ENCODE results near the gene PRM1. TPM values are rescaled to one million over a fixed set of nuclear protein-coding genes. Genes with fewer than 3 reads are reported as not detected.
A peak's percentile ranks its signal among the peaks of the same experiment; 100 is the strongest.

The PRM1 gene
- total RNA-seq, 1 experiment from 2014 or later: not detected

GRCh38 chr16:11326737-11327276, 45.7 kb upstream of the PRM1 start:
- TF ChIP-seq EZH2 (IDR thresholded peaks at IDR 0.05; ENCODE audit: borderline replicate concordance, low read depth, low read length, poor library complexity, severe bottlenecking) (no peak), CTCF (conservative IDR thresholded peaks at IDR 0.05; ENCODE audit: low read depth, low read length) (no peak)
- Histone ChIP-seq H3K4me1 (ENCODE audit: insufficient read depth, low read length, poor library complexity, severe bottlenecking) (peaks cover 26% of the 10 kb centered on the region), H3K36me3 (ENCODE audit: insufficient read depth, low read length, poor library complexity, severe bottlenecking) (no peaks in the 10 kb centered on the region), H3K9me3 (ENCODE audit: low read depth, low read length, poor library complexity, severe bottlenecking) (no peaks in the 10 kb centered on the region), H3K27me3 (replicated peaks; ENCODE audit: insufficient read depth, low read depth, low read length, poor library complexity) (no peaks in the 10 kb centered on the region), H3K4me3 (ENCODE audit: low read depth, low read length, poor library complexity, severe bottlenecking) (no peak overlapping the region), H3K27ac (ENCODE audit: low read depth, low read length, poor library complexity, severe bottlenecking) (no peak overlapping the region)
- DNase-seq (ENCODE audit: low spot score): no peak
- intact Hi-C loops (cut with micrococcal nuclease; ENCODE audit: unreplicated experiment): no loop called here
- ChIA-PET POLR2A (ENCODE audit: low non-redundant PET) (no interaction called here), CTCF (no interaction called here)
- BruUV-seq (replicated peaks): no TSS peak

- no peaks in the 10 kb centered on the region for H3K36me3 ChIP-seq (ENCODE audit: insufficient read depth, low read length, poor library complexity, severe bottlenecking)
- intact Hi-C loops (cut with micrococcal nuclease; ENCODE audit: unreplicated experiment): no loop called here
- DNase-seq (ENCODE audit: low spot score): peak; percentile 47
- BruUV-seq (replicated peaks): no TSS peak
- no peaks in the 10 kb centered on the region for H3K27me3 ChIP-seq (replicated peaks; ENCODE audit: insufficient read depth, low read depth, low read length, poor library complexity)
- H3K27ac ChIP-seq (ENCODE audit: low read depth, low read length, poor library complexity, severe bottlenecking): peak overlapping the region; percentile 40
- peaks cover 26% of the 10 kb centered on the region for H3K4me1 ChIP-seq (ENCODE audit: insufficient read depth, low read length, poor library complexity, severe bottlenecking)
- ChIA-PET CTCF (no interaction called here), POLR2A (ENCODE audit: low non-redundant PET) (no interaction called here)
- H3K9me3 ChIP-seq (ENCODE audit: low read depth, low read length, poor library complexity, severe bottlenecking): no peaks in the 10 kb centered on the region
- H3K4me3 ChIP-seq (ENCODE audit: low read depth, low read length, poor library complexity, severe bottlenecking): no peak overlapping the region
- TF ChIP-seq EZH2 (IDR thresholded peaks at IDR 0.05; ENCODE audit: borderline replicate concordance, low read depth, low read length, poor library complexity, severe bottlenecking) (no peak), CTCF (conservative IDR thresholded peaks at IDR 0.05; ENCODE audit: low read depth, low read length) (no peak)
Observed at GRCh38 chr16:11326084-11326736, 45.1 kb upstream of the PRM1 start.

DNA sequence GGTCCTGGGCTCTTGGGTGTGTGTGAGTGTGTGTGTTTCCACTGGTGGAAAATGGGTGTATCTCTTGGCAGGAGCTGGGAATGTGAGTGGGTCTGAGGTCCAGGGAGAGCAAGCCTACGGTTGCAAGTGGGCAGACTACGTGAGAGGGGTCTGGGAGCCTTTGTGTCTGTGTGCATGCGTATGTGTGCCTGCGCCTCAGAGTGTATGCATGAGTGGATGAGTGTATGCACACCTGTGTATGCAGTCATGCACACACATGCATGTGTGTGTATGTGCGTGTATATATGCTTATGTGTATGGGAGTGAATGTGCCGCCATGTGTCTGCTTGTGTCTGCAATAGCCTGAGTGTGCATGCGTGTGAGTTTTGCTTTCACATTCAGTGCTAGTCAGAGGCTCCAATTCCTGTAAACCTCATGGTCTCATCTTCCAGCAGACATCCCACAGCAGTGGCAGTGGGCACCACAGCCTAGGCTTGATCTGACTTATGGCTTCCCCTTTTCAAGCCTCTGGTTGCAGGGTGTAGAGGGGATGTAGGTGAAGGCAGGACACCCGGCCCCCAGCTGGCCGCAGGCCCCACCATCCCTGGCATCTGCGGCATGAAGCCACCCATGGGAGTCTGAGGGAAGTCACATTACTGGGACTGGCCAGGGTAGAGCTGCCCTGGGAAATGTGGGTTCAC, 44.4 kb upstream of the PRM1 start:
- DNase-seq (ENCODE audit: low spot score): no peak
- ChIA-PET CTCF (no interaction called here), POLR2A (ENCODE audit: low non-redundant PET) (no interaction called here)
- Histone ChIP-seq H3K4me3 (ENCODE audit: low read depth, low read length, poor library complexity, severe bottlenecking) (no peak overlapping the region), H3K27ac (ENCODE audit: low read depth, low read length, poor library complexity, severe bottlenecking) (peak overlapping the region; percentile 40), H3K36me3 (ENCODE audit: insufficient read depth, low read length, poor library complexity, severe bottlenecking) (no peaks in the 10 kb centered on the region), H3K27me3 (replicated peaks; ENCODE audit: insufficient read depth, low read depth, low read length, poor library complexity) (no peaks in the 10 kb centered on the region), H3K4me1 (ENCODE audit: insufficient read depth, low read length, poor library complexity, severe bottlenecking) (peaks cover 26% of the 10 kb centered on the region), H3K9me3 (ENCODE audit: low read depth, low read length, poor library complexity, severe bottlenecking) (no peaks in the 10 kb centered on the region)
- intact Hi-C loops (cut with micrococcal nuclease; ENCODE audit: unreplicated experiment): no loop called here
- no TSS peak for BruUV-seq (replicated peaks)
- no peak for TF ChIP-seq EZH2 (IDR thresholded peaks at IDR 0.05; ENCODE audit: borderline replicate concordance, low read depth, low read length, poor library complexity, severe bottlenecking)
- no peak for TF ChIP-seq CTCF (conservative IDR thresholded peaks at IDR 0.05; ENCODE audit: low read depth, low read length)
